IMR-90 (cell line): ENCODE data around the gene WDFY1. TPM values are rescaled to one million over a fixed set of nuclear protein-coding genes. Genes with fewer than 3 reads are reported as not detected.

Source experiments
- ATAC-seq: fragments of 200-7000 bp; cut with Tn5 transposase; 2 replicates; pipeline ENCODE4 v1.9.1; 2020; ENCODE audit warnings: low read depth, mild to moderate bottlenecking, moderate library complexity
- BruUV-seq: library from RNA; stranded (reverse); fragments of 400-500 nt; replicated peaks from 2 replicates; lab custom pipeline; 2021; lab: Mats Ljungman, UMichigan
- CTCF ChIA-PET: fragments of 300-600 bp; formaldehyde crosslinking; extraction: SDS; loops from one replicate; lab custom pipeline; 2021; ENCODE audit warnings: antibody characterized with exemption; lab: Yijun Ruan, JAX
- POLR2A ChIA-PET: fragments of 300-600 bp; sonication (Branson Sonifier 250); formaldehyde crosslinking; loops from one replicate; lab custom pipeline; 2022; ENCODE audit warnings: antibody characterized with exemption; ENCODE audit not compliant: unreplicated experiment; lab: Charles Lee
- DNase-seq: peaks from one replicate; pipeline ENCODE4 v3.0.0; 2013
- H2AFZ ChIP-seq: replicated peaks from 2 replicates; pipeline ENCODE3; 2013; ENCODE audit warnings: low read length, mild to moderate bottlenecking; ENCODE audit not compliant: poor library complexity
- H2AK5ac ChIP-seq: 2 replicates; pipeline ENCODE4 v1.6.1; 2013; ENCODE audit warnings: low read depth, low read length, inconsistent platforms
- H2AK9ac ChIP-seq: replicated peaks from 2 replicates; pipeline ENCODE3; 2013; ENCODE audit warnings: mild to moderate bottlenecking, low read depth, low read length, moderate library complexity; ENCODE audit not compliant: poor library complexity
- H2BK120ac ChIP-seq: 2 replicates; pipeline ENCODE4 v1.6.1; 2013; ENCODE audit warnings: low read depth, low read length, inconsistent platforms
- H2BK15ac ChIP-seq: 3 replicates; pipeline ENCODE4 v1.6.1; 2013; ENCODE audit warnings: low read depth, low read length, inconsistent platforms
- H2BK20ac ChIP-seq: 2 replicates; pipeline ENCODE4 v1.6.1; 2013; ENCODE audit warnings: low read depth, mild to moderate bottlenecking, inconsistent platforms, low read length, moderate library complexity
- H2BK5ac ChIP-seq: 2 replicates; pipeline ENCODE4 v1.6.1; 2013; ENCODE audit warnings: mild to moderate bottlenecking, low read depth, low read length, inconsistent platforms; ENCODE audit not compliant: poor library complexity, severe bottlenecking
- H3K14ac ChIP-seq: replicated peaks from 2 replicates; pipeline ENCODE4 v1.6.1; 2013; ENCODE audit warnings: low read depth, low read length, inconsistent platforms
- H3K18ac ChIP-seq: 2 replicates; pipeline ENCODE4 v1.6.1; 2013; ENCODE audit warnings: low read depth, low read length, control low read depth
- H3K23ac ChIP-seq: 2 replicates; pipeline ENCODE4 v1.6.1; 2013; ENCODE audit warnings: low read depth, low read length, inconsistent platforms
- H3K27ac ChIP-seq: 2 replicates; pipeline ENCODE4 v1.5.1; 2013; ENCODE audit warnings: mild to moderate bottlenecking, control low read depth, low read length; ENCODE audit not compliant: insufficient read depth
- H3K27me3 ChIP-seq: 2 replicates; pipeline ENCODE4 v1.6.1; 2013; ENCODE audit warnings: low read length; ENCODE audit not compliant: control insufficient read depth, insufficient read depth
- H3K36me3 ChIP-seq: 2 replicates; pipeline ENCODE4 v1.6.1; 2013; ENCODE audit warnings: low read length, mixed read lengths; ENCODE audit not compliant: control insufficient read depth, insufficient read depth
- H3K4ac ChIP-seq: 2 replicates; pipeline ENCODE4 v1.6.1; 2013; ENCODE audit warnings: low read depth, low read length, inconsistent platforms
- H3K4me1 ChIP-seq: 2 replicates; pipeline ENCODE4 v1.6.1; 2013; ENCODE audit warnings: low read length, mixed read lengths; ENCODE audit not compliant: control insufficient read depth, insufficient read depth
- H3K4me2 ChIP-seq: 2 replicates; pipeline ENCODE4 v1.6.1; 2013; ENCODE audit warnings: low read depth, mild to moderate bottlenecking, control low read depth, low read length, moderate library complexity
- H3K4me3 ChIP-seq: 2 replicates; pipeline ENCODE4 v1.5.1; 2013; ENCODE audit warnings: low read depth, mild to moderate bottlenecking, control low read depth, low read length, moderate library complexity; ENCODE audit not compliant: insufficient read depth
- H3K56ac ChIP-seq: 2 replicates; pipeline ENCODE4 v1.6.1; 2013; ENCODE audit warnings: low read length, inconsistent platforms; ENCODE audit not compliant: insufficient read depth; ENCODE audit errors: extremely low read depth
- H3K79me1 ChIP-seq, 2 experiments: 2 replicates each; pipeline ENCODE4 v1.6.1; 2013; ENCODE audit warnings: low read length in 2 of 2, inconsistent platforms in 1 of 2, low read depth in 1 of 2
- H3K9ac ChIP-seq: 2 replicates; pipeline ENCODE4 v1.6.1; 2013; ENCODE audit warnings: low read depth, low read length, control low read depth
- H3K9me1 ChIP-seq: 2 replicates; pipeline ENCODE4 v1.6.1; 2013; ENCODE audit warnings: low read length, inconsistent platforms; ENCODE audit not compliant: insufficient read depth
- H3K9me3 ChIP-seq: 2 replicates; pipeline ENCODE4 v1.6.1; 2013; ENCODE audit warnings: low read length; ENCODE audit not compliant: control insufficient read depth, insufficient read depth
- H4K20me1 ChIP-seq: 2 replicates; pipeline ENCODE4 v1.6.1; 2013; ENCODE audit warnings: low read length, inconsistent platforms; ENCODE audit not compliant: insufficient read depth
- H4K5ac ChIP-seq: 2 replicates; pipeline ENCODE4 v1.6.1; 2013; ENCODE audit warnings: mild to moderate bottlenecking, low read depth, low read length, control low read depth
- H4K8ac ChIP-seq, 2 experiments: 2 replicates each; pipeline ENCODE4 v1.6.1; 2013; ENCODE audit warnings: low read depth in 2 of 2, low read length in 2 of 2, control low read depth in 1 of 2, inconsistent platforms in 1 of 2
- H4K91ac ChIP-seq: 2 replicates; pipeline ENCODE4 v1.6.1; 2013; ENCODE audit warnings: low read depth, low read length, inconsistent platforms; ENCODE audit not compliant: insufficient read depth
- SMC3 ChIP-seq: fragments of 150-350 bp; IDR thresholded peaks from 2 replicates; pipeline ENCODE4 v1.6.1; 2016; ENCODE audit warnings: low read depth, mild to moderate bottlenecking, antibody characterized with exemption, low read length, moderate library complexity
- WGBS, 2 experiments: methylation state at CpG; one replicate each; pipeline versions ENCODE4 v1.1.5 to v1.1.7; 2013; ENCODE audit warnings: missing lambda C conversion rate in 2 of 2; ENCODE audit not compliant: insufficient read length in 1 of 2; ENCODE audit errors: extremely low coverage in 2 of 2; 5-methylcytosine and 5-hydroxymethylcytosine counted together
- dilution Hi-C: fragments of 300-500 bp; cut with HindIII; formaldehyde crosslinking; loops from one replicate; pipeline ENCODE4 v1.14.3; 2018; ENCODE audit warnings: low sequenced_read_pairs; ENCODE audit not compliant: unreplicated experiment
- in situ Hi-C: fragments of 300-500 bp; cut with MboI; formaldehyde crosslinking; loops from 3 replicates; pipeline ENCODE4 v1.14.3; 2019; ENCODE audit warnings: low sequenced_read_pairs, inconsistent platforms, mixed read lengths
- intact Hi-C: fragments of 100-400 bp; cut with micrococcal nuclease; formaldehyde crosslinking; loops from 2 replicates; pipeline ENCODE4 v1.10.0; 2022
- polyA plus RNA-seq, 3 experiments: library from polyadenylated mRNA; depleted of rRNA; stranded (reverse); fragments of >200 nt; gene quantifications; 2 replicates each; pipeline ENCODE4 v1.2.3, GENCODE V29; 2012; ENCODE audit warnings: low replicate concordance in 1 of 3
- total RNA-seq: library from RNA; depleted of rRNA; stranded (reverse); fragments of >200 nt; gene quantifications from 2 replicates; pipeline ENCODE4 v1.2.3, GENCODE V29; 2012

The WDFY1 gene
- total and polyA plus RNA-seq, 2 of the 4 experiments (the other 2 are of a cell fraction): 35.6 to 93.6 TPM

DNA sequence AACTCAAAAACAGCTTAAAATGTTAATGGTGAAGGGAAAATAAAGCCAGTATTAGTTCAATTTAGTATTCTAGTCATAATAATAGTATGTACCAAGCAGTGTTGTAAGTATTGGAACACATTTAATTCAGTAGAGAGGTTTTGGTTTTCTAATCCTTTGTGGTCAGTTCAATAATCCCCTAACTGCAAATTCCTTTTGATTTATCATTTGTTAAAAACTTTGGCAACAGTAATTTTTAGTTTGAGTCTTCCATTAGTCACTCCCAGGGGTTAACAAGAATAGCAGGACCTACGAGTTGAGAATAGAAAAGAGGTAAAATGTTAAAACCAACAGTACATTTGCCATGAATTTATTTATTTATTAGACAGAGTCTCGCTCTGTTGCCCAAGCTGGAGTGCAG lies 22.8 kb upstream of the WDFY1 start:
- Histone ChIP-seq H3K18ac (no peak overlapping the region), H3K9ac (no peak overlapping the region), H4K20me1 (no peaks in the 10 kb centered on the region), H2AFZ (no peak overlapping the region), H3K4me2 (no peak overlapping the region), H2BK15ac (no peak overlapping the region), H3K4me1 (no peaks in the 10 kb centered on the region), H3K23ac (no peak overlapping the region), H3K79me1 (peaks cover 3 to 10% of the 10 kb centered on the region in 2 experiments; a peak in 3 of 4 replicates), H4K5ac (no peak overlapping the region), H3K9me3 (no peaks in the 10 kb centered on the region), H2BK120ac (no peak overlapping the region), H3K14ac (no peak overlapping the region), H3K9me1 (no peaks in the 10 kb centered on the region), H4K8ac (no peak overlapping the region), H3K36me3 (peaks cover 15% of the 10 kb centered on the region), H2AK9ac (no peak overlapping the region), H2AK5ac (no peak overlapping the region), H2BK5ac (no peak overlapping the region), H3K56ac (no peak overlapping the region), H3K27me3 (no peaks in the 10 kb centered on the region), H3K4me3 (no peak overlapping the region), H3K27ac (no peak overlapping the region), H2BK20ac (no peak overlapping the region), H3K4ac (no peak overlapping the region), H4K91ac (no peak overlapping the region)
- WGBS, 2 experiments: 80% methylated on average over 1 of the region's 2 CpGs; no CpG with 5 or more reads in 1 of the 2 experiments
- CTCF ChIA-PET: interaction anchor here (0.6 to 0.9 kb wide), 2 partner anchors 95 to 317 kb away, joined by 3 to 4 read pairs; no protein-coding TSS in a partner anchor
- dilution Hi-C loops: no loop called here
- TF ChIP-seq SMC3: no peak
- ATAC-seq (0 out of 2 replicates have a peak, but pooled peaks have one; percentile 19), DNase-seq (peak; percentile 53)
- no TSS peak for BruUV-seq
- intact Hi-C loops: no loop called here
- POLR2A ChIA-PET: no interaction called here
- in situ Hi-C loops: no loop called here
